ENCODE measurements around the gene TMEM170B.

The TMEM170B gene

GRCh38 chr6:11628562-11628961 is 91.0 kb downstream of the TMEM170B start:
- TF ChIP-seq PKNOX1 (IDR thresholded peaks at IDR 0.05) (no peak), L3MBTL2 (conservative IDR thresholded peaks at IDR 0.05) (no peak), TARDBP (IDR thresholded peaks at IDR 0.05) (no peak), ZNF384 (IDR thresholded peaks at IDR 0.05) (no peak)
- ChIA-PET CTCF (no interaction called here), POLR2A (no interaction called here)
- DNase-seq (ENCODE audit: extremely low spot score), result no peak

- ChIA-PET CTCF (no interaction called here), POLR2A (no interaction called here)
- DNase-seq (ENCODE audit: extremely low spot score), result no peak
- TF ChIP-seq ELF4 (IDR thresholded peaks at IDR 0.05), result no peak
- no peak for TF ChIP-seq BHLHE40 (IDR thresholded peaks at IDR 0.05; ENCODE audit: borderline replicate concordance)
- no peak for TF ChIP-seq SUZ12 (IDR thresholded peaks at IDR 0.05)
- TF ChIP-seq L3MBTL2 (conservative IDR thresholded peaks at IDR 0.05), result no peak
- no peak for TF ChIP-seq FOXM1 (IDR thresholded peaks at IDR 0.05; ENCODE audit: borderline replicate concordance)
- TF ChIP-seq LEF1 (IDR thresholded peaks at IDR 0.05; ENCODE audit: borderline replicate concordance), result no peak
- no peak for TF ChIP-seq PKNOX1 (IDR thresholded peaks at IDR 0.05)
- TF ChIP-seq SP1 (IDR thresholded peaks at IDR 0.05), result no peak
- TF ChIP-seq FOXK2 (IDR thresholded peaks at IDR 0.05), result no peak
- TF ChIP-seq ZNF384 (IDR thresholded peaks at IDR 0.05), result no peak
- TF ChIP-seq FOXA1 (IDR thresholded peaks at IDR 0.05), result no peak
- no peak for TF ChIP-seq TARDBP (IDR thresholded peaks at IDR 0.05)
Observed at GRCh38 chr6:11631008-11631407, 93.5 kb downstream of the TMEM170B start.

- CTCF ChIA-PET, result no interaction called here
- TF ChIP-seq L3MBTL2 (conservative IDR thresholded peaks at IDR 0.05), result no peak
- no peak for TF ChIP-seq SP1 (IDR thresholded peaks at IDR 0.05)
- TF ChIP-seq ZNF384 (IDR thresholded peaks at IDR 0.05), result no peak
- no peak for TF ChIP-seq FOXA1 (IDR thresholded peaks at IDR 0.05)
- no peak for TF ChIP-seq TARDBP (IDR thresholded peaks at IDR 0.05)
- no peak for TF ChIP-seq PKNOX1 (IDR thresholded peaks at IDR 0.05)
- no peak for TF ChIP-seq BHLHE40 (IDR thresholded peaks at IDR 0.05; ENCODE audit: borderline replicate concordance)
- TF ChIP-seq LEF1 (IDR thresholded peaks at IDR 0.05; ENCODE audit: borderline replicate concordance), result no peak
- TF ChIP-seq NFRKB (IDR thresholded peaks at IDR 0.05), result no peak
- TF ChIP-seq ELF4 (IDR thresholded peaks at IDR 0.05), result no peak
- no peak for TF ChIP-seq SUZ12 (IDR thresholded peaks at IDR 0.05)
- TF ChIP-seq ARNT (IDR thresholded peaks at IDR 0.05), result no peak
- no peak for TF ChIP-seq FOXM1 (IDR thresholded peaks at IDR 0.05; ENCODE audit: borderline replicate concordance)
- no peak for TF ChIP-seq CTBP1 (IDR thresholded peaks at IDR 0.05; ENCODE audit: borderline replicate concordance)
- TF ChIP-seq FOXK2 (IDR thresholded peaks at IDR 0.05), result no peak
- TF ChIP-seq HDGF (IDR thresholded peaks at IDR 0.05; ENCODE audit: borderline replicate concordance), result no peak
- POLR2A ChIA-PET, result no interaction called here
Observed at GRCh38 chr6:11631539-11631938, 94.0 kb downstream of the TMEM170B start.

GRCh38 chr6:11632231-11632630 is 94.7 kb downstream of the TMEM170B start:
- CTCF ChIA-PET, result no interaction called here
- POLR2A ChIA-PET, result no interaction called here
- no peak for DNase-seq (ENCODE audit: extremely low spot score)
- TF ChIP-seq FOXA1 (IDR thresholded peaks at IDR 0.05), result no peak
- TF ChIP-seq SP1 (IDR thresholded peaks at IDR 0.05), result no peak
- TF ChIP-seq PKNOX1 (IDR thresholded peaks at IDR 0.05), result no peak
- no peak for TF ChIP-seq TARDBP (IDR thresholded peaks at IDR 0.05)
- no peak for TF ChIP-seq FOXK2 (IDR thresholded peaks at IDR 0.05)
- no peak for TF ChIP-seq ZNF384 (IDR thresholded peaks at IDR 0.05)

More at GRCh38 chr6:11631539-11631938, 94.0 kb downstream of the TMEM170B start:
- DNase-seq (ENCODE audit: extremely low spot score), result no peak

- no peak for DNase-seq (ENCODE audit: extremely low spot score)
- ChIA-PET POLR2A (no interaction called here), CTCF (no interaction called here)
- no peak for TF ChIP-seq FOXA1 (IDR thresholded peaks at IDR 0.05)
- no peak for TF ChIP-seq SUZ12 (IDR thresholded peaks at IDR 0.05)
- no peak for TF ChIP-seq CTBP1 (IDR thresholded peaks at IDR 0.05; ENCODE audit: borderline replicate concordance)
- TF ChIP-seq LEF1 (IDR thresholded peaks at IDR 0.05; ENCODE audit: borderline replicate concordance), result no peak
- TF ChIP-seq ELF4 (IDR thresholded peaks at IDR 0.05), result no peak
- TF ChIP-seq NFRKB (IDR thresholded peaks at IDR 0.05), result no peak
- no peak for TF ChIP-seq FOXM1 (IDR thresholded peaks at IDR 0.05; ENCODE audit: borderline replicate concordance)
- no peak for TF ChIP-seq TARDBP (IDR thresholded peaks at IDR 0.05)
- no peak for TF ChIP-seq PKNOX1 (IDR thresholded peaks at IDR 0.05)
- no peak for TF ChIP-seq L3MBTL2 (conservative IDR thresholded peaks at IDR 0.05)
- TF ChIP-seq SP1 (IDR thresholded peaks at IDR 0.05), result no peak
- no peak for TF ChIP-seq BHLHE40 (IDR thresholded peaks at IDR 0.05; ENCODE audit: borderline replicate concordance)
- TF ChIP-seq ARNT (IDR thresholded peaks at IDR 0.05), result no peak
- no peak for TF ChIP-seq ZNF384 (IDR thresholded peaks at IDR 0.05)
- TF ChIP-seq HDGF (IDR thresholded peaks at IDR 0.05; ENCODE audit: borderline replicate concordance), result no peak
- TF ChIP-seq FOXK2 (IDR thresholded peaks at IDR 0.05), result no peak
Observed at GRCh38 chr6:11632795-11633511, 95.4 kb downstream of the TMEM170B start.
